Transverse colon (tissue), 4 donors: ENCODE results near the gene MPHOSPH9. TPM values are rescaled to one million over a fixed set of nuclear protein-coding genes. Genes with fewer than 3 reads are reported as not detected.

ENCODE experiments used
- DNase-seq: peaks from one replicate; pipeline ENCODE4 v3.0.0-alpha.2; 2019
- H3K27ac ChIP-seq, 4 donors: fragments of 200-600 bp; sonication (generic); 2 replicates each; pipeline ENCODE4 v1.5.1; 2016 to 2018; ENCODE audit warnings: inconsistent platforms in 4 of 4
- H3K27me3 ChIP-seq: fragments of 200-600 bp; sonication (generic); 2 replicates; pipeline ENCODE4 v1.5.1; 2017; ENCODE audit warnings: inconsistent platforms
- H3K36me3 ChIP-seq, 4 donors: fragments of 200-600 bp; sonication (generic); 2 replicates each; pipeline ENCODE4 v1.5.1; 2017 to 2019; ENCODE audit warnings: inconsistent platforms in 4 of 4
- H3K4me1 ChIP-seq, 4 donors: fragments of 200-600 bp; sonication (generic); 2 replicates each; pipeline ENCODE4 v1.5.1; 2017 to 2020; ENCODE audit warnings: inconsistent platforms in 4 of 4
- H3K4me3 ChIP-seq, 4 donors: fragments of 200-600 bp; sonication (generic); 1 replicate in 1 of 4; 2 replicates in 3 of 4; pipeline versions ENCODE4 v1.5.1 to v1.6.1; 2017 to 2019; ENCODE audit warnings: inconsistent platforms in 4 of 4
- H3K9me3 ChIP-seq, 2 donors: fragments of 200-600 bp; sonication (generic); 2 replicates each; pipeline ENCODE4 v1.5.1; 2017 to 2019; ENCODE audit warnings: inconsistent platforms in 2 of 2
- EP300 ChIP-seq: sonication (generic); formaldehyde crosslinking; IDR thresholded peaks from one replicate; pipeline ENCODE4 v1.6.1; 2017; ENCODE audit warnings: antibody characterized with exemption, low read depth
- POLR2A ChIP-seq: fragments of 450-650 bp; IDR thresholded peaks from one replicate; pipeline ENCODE4 v1.6.1; 2016; ENCODE audit warnings: antibody characterized with exemption, mild to moderate bottlenecking, moderate library complexity
- POLR2AphosphoS5 ChIP-seq, 3 donors: sonication (generic); formaldehyde crosslinking; IDR thresholded peaks; one replicate each; pipeline ENCODE4 v1.6.1; 2016; ENCODE audit warnings: antibody characterized with exemption in 3 of 3
- WGBS, 2 donors: methylation state at CpG; one replicate each; pipeline ENCODE4 v1.1.5; 2018; ENCODE audit warnings: low coverage in 1 of 2; 5-methylcytosine and 5-hydroxymethylcytosine counted together
- in situ Hi-C, 4 donors: fragments of 200-750 bp; cut with MboI; loops; one replicate each; pipeline versions ENCODE4 v1.15.0 to v1.15.1; 2017; ENCODE audit warnings: low sequenced_read_pairs in 3 of 4, low pct_ligation_motif_present in 1 of 4, low pct_unique_long_range_greater_than_20kb in 1 of 4
- intact Hi-C: fragments of 100-400 bp; cut with DNase I; formaldehyde crosslinking; loops from one replicate; pipeline ENCODE4 v1.15.1; 2023; ENCODE audit warnings: low total_unique reads
- total RNA-seq, 4 donors: library from RNA; depleted of rRNA; stranded (reverse); fragments of >200 nt; gene quantifications; one replicate each; pipeline ENCODE4 v1.1.0, GENCODE V29; 2016
- TF ChIP-seq, protein P1 (sequence below), 5 experiments: fragments of 200-600 bp in 3 of 5; fragments of 450-650 bp in 2 of 5; sonication (generic) in 3 of 5; IDR thresholded peaks; 1 replicate in 2 of 5; 2 replicates in 3 of 5; pipeline ENCODE4 v1.5.1; 2016 to 2017; ENCODE audit warnings: antibody characterized with exemption in 5 of 5, inconsistent platforms in 3 of 5, mild to moderate bottlenecking in 2 of 5, moderate library complexity in 1 of 5

MPHOSPH9 gene
- total RNA-seq, 4 donors from 2014 or later = 15.6 to 90.9 (median 40.7) TPM

DNA sequence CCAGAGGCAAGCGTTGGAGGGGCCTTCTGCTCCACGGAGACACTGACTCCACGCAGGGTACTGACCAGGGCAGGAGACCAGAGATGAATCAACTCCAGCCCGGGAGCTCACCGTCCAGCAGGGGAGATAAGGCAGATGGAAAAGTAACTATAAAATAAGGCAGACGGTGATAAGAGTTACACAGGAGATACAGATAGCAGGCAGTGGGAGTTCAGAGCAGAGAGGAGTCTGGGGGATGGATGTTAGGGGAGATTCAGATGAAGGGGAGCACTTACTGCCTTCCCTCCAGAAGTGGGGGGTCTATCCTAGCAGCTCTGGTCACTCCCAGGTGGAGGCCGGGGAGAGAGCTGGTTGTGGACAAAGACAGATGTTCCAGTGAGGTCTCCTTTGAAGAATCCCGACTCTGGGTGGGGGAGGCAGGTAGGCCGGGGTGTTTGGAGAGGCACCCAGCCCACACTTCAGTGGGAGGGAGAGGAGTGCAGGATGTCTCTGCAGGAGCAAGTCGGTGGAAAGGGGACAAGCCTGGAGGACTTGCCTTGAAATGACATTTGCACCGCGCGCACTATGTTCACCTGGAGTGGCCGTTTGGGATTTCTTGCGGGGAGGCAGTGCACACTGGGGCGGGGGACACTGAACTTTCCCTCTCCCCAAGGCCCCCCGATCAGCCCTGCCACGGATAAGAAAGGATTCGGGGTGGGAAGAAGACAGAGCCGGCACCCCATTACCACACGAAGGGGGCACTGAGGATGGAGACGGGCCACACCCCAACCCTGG is 83.3 kb downstream of the MPHOSPH9 start:
- no peak for DNase-seq
- 31% methylated on average over 22 of the region's 22 CpGs; no CpG with 5 or more reads in 1 of the 2 donors for WGBS, 2 donors
- peak overlapping the region; percentile 83 to 95 (median 92) for H3K27ac ChIP-seq
- intact Hi-C loops = no loop called here
- in situ Hi-C loops = loop anchor here in 2 of 4 donors (10.0 kb wide), 1 partner anchor 105 kb away; no protein-coding TSS in a partner anchor
- TF ChIP-seq EP300 = no peak
- TF ChIP-seq POLR2A = no peak
- no peak for TF ChIP-seq POLR2AphosphoS5 (IDR thresholded peaks at IDR 0.05)
- H3K36me3 ChIP-seq = no peaks in the 10 kb centered on the region
- H3K4me1 ChIP-seq = peaks cover 5 to 35% (median 26%) of the 10 kb centered on the region in 4 donors
- no peaks in the 10 kb centered on the region for H3K27me3 ChIP-seq
- H3K4me3 ChIP-seq = peak overlapping the region; percentile 60 to 77 (median 64)
- no peaks in the 10 kb centered on the region for H3K9me3 ChIP-seq

DNA sequence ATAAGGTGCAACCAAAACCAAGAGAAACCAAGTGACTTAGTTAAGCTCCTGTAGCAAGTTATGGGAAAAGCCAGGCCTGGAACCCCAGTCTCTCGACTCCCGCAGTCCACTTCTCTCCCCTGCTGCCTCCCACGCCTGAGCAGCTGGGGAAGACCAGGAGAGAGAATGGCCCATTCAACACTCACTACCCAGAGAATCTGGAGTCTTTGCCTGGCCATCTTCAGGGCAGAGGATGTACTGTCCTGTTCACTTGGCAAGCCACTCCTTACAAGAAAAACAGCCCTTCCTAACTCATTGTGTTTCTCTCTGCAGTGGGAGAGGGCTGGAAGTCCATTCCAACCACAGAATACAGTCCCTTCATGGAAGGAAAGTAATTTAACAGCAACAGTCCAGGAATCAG is 83.9 kb downstream of the MPHOSPH9 start:
- Histone ChIP-seq H3K27me3 (no peaks in the 10 kb centered on the region), H3K4me3 (peak overlapping the region in 3 of 4 donors; percentile 60 to 68 (median 61)), H3K36me3 (no peaks in the 10 kb centered on the region), H3K27ac (peak overlapping the region; percentile 83 to 95 (median 92)), H3K4me1 (peaks cover 5 to 35% (median 26%) of the 10 kb centered on the region in 4 donors), H3K9me3 (no peaks in the 10 kb centered on the region)
- WGBS, 2 donors = 81 to 92% methylated on average over 2 to 3 of the region's 3 CpGs
- TF ChIP-seq POLR2A (peak; percentile 16), EP300 (no peak), POLR2AphosphoS5 (IDR thresholded peaks at IDR 0.05) (peak in 1 of 3 donors; percentile 39)
- TF ChIP-seq, protein P1, sequence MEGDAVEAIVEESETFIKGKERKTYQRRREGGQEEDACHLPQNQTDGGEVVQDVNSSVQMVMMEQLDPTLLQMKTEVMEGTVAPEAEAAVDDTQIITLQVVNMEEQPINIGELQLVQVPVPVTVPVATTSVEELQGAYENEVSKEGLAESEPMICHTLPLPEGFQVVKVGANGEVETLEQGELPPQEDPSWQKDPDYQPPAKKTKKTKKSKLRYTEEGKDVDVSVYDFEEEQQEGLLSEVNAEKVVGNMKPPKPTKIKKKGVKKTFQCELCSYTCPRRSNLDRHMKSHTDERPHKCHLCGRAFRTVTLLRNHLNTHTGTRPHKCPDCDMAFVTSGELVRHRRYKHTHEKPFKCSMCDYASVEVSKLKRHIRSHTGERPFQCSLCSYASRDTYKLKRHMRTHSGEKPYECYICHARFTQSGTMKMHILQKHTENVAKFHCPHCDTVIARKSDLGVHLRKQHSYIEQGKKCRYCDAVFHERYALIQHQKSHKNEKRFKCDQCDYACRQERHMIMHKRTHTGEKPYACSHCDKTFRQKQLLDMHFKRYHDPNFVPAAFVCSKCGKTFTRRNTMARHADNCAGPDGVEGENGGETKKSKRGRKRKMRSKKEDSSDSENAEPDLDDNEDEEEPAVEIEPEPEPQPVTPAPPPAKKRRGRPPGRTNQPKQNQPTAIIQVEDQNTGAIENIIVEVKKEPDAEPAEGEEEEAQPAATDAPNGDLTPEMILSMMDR (IDR thresholded peaks at IDR 0.05) = no peak
- DNase-seq = no peak
- in situ Hi-C loops = loop anchor here in 2 of 4 donors (10.0 kb wide), 1 partner anchor 104 kb away; no protein-coding TSS in a partner anchor
- intact Hi-C loops = no loop called here

GRCh38 chr12:123148655-123149054 is 84.3 kb downstream of the MPHOSPH9 start:
- H3K4me1 ChIP-seq = peaks cover 8 to 37% (median 28%) of the 10 kb centered on the region in 4 donors
- peak overlapping the region; percentile 83 to 95 (median 92) for H3K27ac ChIP-seq
- intact Hi-C loops (no loop called here), in situ Hi-C loops (loop anchor here in 2 of 4 donors (10.0 kb wide), 1 partner anchor 104 kb away; no protein-coding TSS in a partner anchor)
- 74% methylated on average over 5 of the region's 5 CpGs; no CpG with 5 or more reads in 1 of the 2 donors for whole genome bisulfite sequencing, 2 donors
- DNase-seq = no peak
- TF ChIP-seq POLR2AphosphoS5 (IDR thresholded peaks at IDR 0.05) = no peak
- TF ChIP-seq EP300 = no peak
- TF ChIP-seq, protein P1 (IDR thresholded peaks at IDR 0.05) = no peak
- TF ChIP-seq POLR2A = no peak
- no peaks in the 10 kb centered on the region for H3K27me3 ChIP-seq
- H3K9me3 ChIP-seq = no peaks in the 10 kb centered on the region
- H3K4me3 ChIP-seq = no peak overlapping the region
- H3K36me3 ChIP-seq = no peaks in the 10 kb centered on the region

DNA sequence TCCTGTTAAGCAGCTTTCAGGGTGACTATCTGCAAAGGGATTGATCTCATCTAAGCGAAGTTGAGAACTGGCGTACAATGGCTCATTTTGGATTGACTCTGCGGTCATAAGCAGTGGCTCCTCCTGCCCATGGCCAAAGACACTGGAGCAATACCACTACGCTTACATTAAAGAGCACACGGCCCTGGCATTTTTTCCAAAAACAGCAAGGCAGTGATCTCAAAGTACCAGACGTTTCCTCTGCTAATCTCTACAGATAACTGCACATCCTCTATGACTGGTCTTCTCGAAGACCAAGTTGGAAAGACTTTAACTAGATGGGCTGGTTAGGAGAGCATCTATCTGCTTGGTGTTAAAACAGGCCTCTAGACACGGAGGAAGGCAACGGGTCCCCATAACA is 84.7 kb downstream of the MPHOSPH9 start:
- Histone ChIP-seq H3K36me3 (no peaks in the 10 kb centered on the region), H3K4me3 (no peak overlapping the region), H3K9me3 (no peaks in the 10 kb centered on the region), H3K27me3 (no peaks in the 10 kb centered on the region), H3K4me1 (peaks cover 12 to 41% (median 32%) of the 10 kb centered on the region in 4 donors), H3K27ac (peak overlapping the region in 3 of 4 donors; percentile 10 to 95 (median 91))
- TF ChIP-seq, protein P1 (IDR thresholded peaks at IDR 0.05) = no peak
- TF ChIP-seq EP300 = no peak
- TF ChIP-seq POLR2AphosphoS5 (IDR thresholded peaks at IDR 0.05) = no peak
- TF ChIP-seq POLR2A = no peak
- no peak for DNase-seq
- 77 to 80% methylated on average over 1 to 9 of the region's 9 CpGs for WGBS, 2 donors
- in situ Hi-C loops = loop anchor here in 2 of 4 donors (10.0 kb wide), 1 partner anchor 103 kb away; no protein-coding TSS in a partner anchor
- intact Hi-C loops = no loop called here
